MM.1S (cell line): ENCODE results near the gene HDGF.

ENCODE experiments used
- DNase-seq: peaks from one replicate; pipeline ENCODE4 v3.0.0-alpha.2; 2015
- H2AFZ ChIP-seq: fragments of 300-600 bp; sonication (generic); 2 replicates; pipeline ENCODE4 v1.6.0; 2016; ENCODE audit warnings: antibody characterized with exemption, low read length
- H3F3A ChIP-seq: fragments of 300-600 bp; sonication (generic); 2 replicates; pipeline ENCODE4 v1.6.1; 2016; ENCODE audit warnings: mild to moderate bottlenecking, antibody characterized with exemption, low read length, moderate library complexity, mixed read lengths; ENCODE audit not compliant: insufficient read depth
- H3K27ac ChIP-seq: fragments of 300-600 bp; sonication (generic); 2 replicates; pipeline ENCODE4 v1.5.1; 2016; ENCODE audit warnings: mild to moderate bottlenecking, low read length
- H3K27me3 ChIP-seq: fragments of 300-600 bp; sonication (generic); replicated peaks from 2 replicates; pipeline ENCODE4 v1.6.0; 2016; ENCODE audit warnings: low read length; ENCODE audit not compliant: insufficient read depth
- H3K36me3 ChIP-seq: fragments of 300-600 bp; sonication (generic); replicated peaks from 2 replicates; pipeline ENCODE4 v1.6.1; 2016; ENCODE audit warnings: mild to moderate bottlenecking, low read length, mixed read lengths; ENCODE audit not compliant: insufficient read depth
- H3K4me1 ChIP-seq: fragments of 300-600 bp; sonication (generic); 2 replicates; pipeline ENCODE4 v1.6.1; 2016; ENCODE audit warnings: low read length, mixed read lengths
- H3K4me2 ChIP-seq: fragments of 300-600 bp; sonication (generic); 2 replicates; pipeline ENCODE4 v1.6.0; 2016; ENCODE audit warnings: low read depth, low read length
- H3K4me3 ChIP-seq: fragments of 300-600 bp; sonication (generic); 2 replicates; pipeline ENCODE4 v1.5.1; 2016; ENCODE audit warnings: low read length, mixed read lengths
- H3K79me2 ChIP-seq: fragments of 300-600 bp; sonication (generic); 2 replicates; pipeline ENCODE4 v1.6.1; 2016; ENCODE audit warnings: mixed run types, low read length, mixed read lengths
- H3K9ac ChIP-seq: fragments of 300-600 bp; sonication (generic); 2 replicates; pipeline ENCODE4 v1.6.1; 2016; ENCODE audit warnings: low read length, mixed read lengths
- H3K9me2 ChIP-seq: fragments of 300-600 bp; sonication (generic); replicated peaks from 2 replicates; pipeline ENCODE4 v1.6.1; 2016; ENCODE audit warnings: mild to moderate bottlenecking, low read length, mixed read lengths; ENCODE audit not compliant: insufficient read depth
- H3K9me3 ChIP-seq: fragments of 300-600 bp; sonication (generic); replicated peaks from 2 replicates; pipeline ENCODE4 v1.6.1; 2016; ENCODE audit warnings: mild to moderate bottlenecking, low read length, mixed read lengths; ENCODE audit not compliant: insufficient read depth
- H4K20me1 ChIP-seq: fragments of 300-600 bp; sonication (generic); 2 replicates; pipeline ENCODE4 v1.6.1; 2016; ENCODE audit warnings: mild to moderate bottlenecking, low read length, moderate library complexity, mixed read lengths; ENCODE audit not compliant: insufficient read depth
- EZH2 ChIP-seq: fragments of 300-600 bp; sonication (generic); optimal IDR thresholded peaks from 2 replicates; pipeline ENCODE3; 2017; ENCODE audit warnings: low read depth, mild to moderate bottlenecking, antibody characterized with exemption, low read length, mixed read lengths
- EZH2phosphoT487 ChIP-seq: fragments of 300-600 bp; sonication (generic); IDR thresholded peaks from 2 replicates; pipeline ENCODE4 v1.6.1; 2018; ENCODE audit warnings: antibody characterized with exemption, low read length
- TF ChIP-seq, protein P1 (sequence below): fragments of 300-600 bp; sonication (generic); IDR thresholded peaks from 2 replicates; pipeline ENCODE4 v1.5.1; 2016; ENCODE audit warnings: antibody characterized with exemption, low read length, mixed read lengths

HDGF gene

DNA sequence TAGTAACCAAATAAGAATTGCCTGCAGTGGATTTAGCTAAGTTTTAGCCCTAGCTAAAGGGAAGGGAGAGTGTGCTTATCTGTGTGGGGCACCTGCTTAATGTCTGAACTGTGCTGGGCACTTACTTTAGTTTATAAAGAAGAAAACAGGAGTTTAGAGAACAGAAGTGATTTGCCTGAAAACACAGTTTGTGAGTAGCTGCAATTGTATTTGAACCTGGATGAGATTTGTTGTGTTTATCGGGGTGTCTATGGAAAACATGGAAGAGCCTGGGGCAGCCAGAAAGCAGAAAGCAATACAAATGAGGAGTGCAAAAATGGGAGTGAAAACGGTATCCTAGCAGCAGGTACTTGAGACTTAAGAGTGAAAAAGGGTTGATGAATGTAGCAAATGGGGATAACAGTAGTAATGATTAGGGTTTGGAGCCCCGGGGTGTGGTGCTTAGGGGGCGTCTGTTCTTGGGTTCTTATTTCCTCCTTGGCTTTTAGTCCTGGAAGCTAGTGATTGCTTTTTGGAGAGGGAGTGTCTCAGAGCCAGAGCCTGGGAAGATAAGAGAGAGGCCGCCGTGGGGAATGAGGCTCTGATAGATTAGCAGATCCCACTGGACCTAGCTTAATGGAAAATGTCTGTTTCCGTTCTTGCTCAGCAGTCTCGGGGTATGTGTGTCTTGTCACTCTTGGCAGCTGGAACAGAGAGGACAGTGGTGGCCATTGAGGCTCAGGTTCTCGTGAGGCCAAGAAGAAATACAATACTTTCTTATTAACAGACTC lies 21.4 kb upstream of the HDGF start:
- Histone ChIP-seq H3K9me3 (no peaks in the 10 kb centered on the region), H3K36me3 (no peaks in the 10 kb centered on the region; the same call in 1 of the 2 replicates), H3K27me3 (no peaks in the 10 kb centered on the region), H3K79me2 (peaks cover 96% of the 10 kb centered on the region), H3K9me2 (no peaks in the 10 kb centered on the region), H2AFZ (no peak overlapping the region), H3K4me3 (no peak overlapping the region), H3F3A (peaks cover 10% of the 10 kb centered on the region; the same call in 1 of the 2 replicates), H4K20me1 (peaks cover 30% of the 10 kb centered on the region; the same call in 1 of the 2 replicates), H3K4me1 (peaks cover 7% of the 10 kb centered on the region), H3K4me2 (no peak overlapping the region), H3K9ac (no peak overlapping the region), H3K27ac (no peak overlapping the region)
- DNase-seq, result no peak
- TF ChIP-seq, protein P1, sequence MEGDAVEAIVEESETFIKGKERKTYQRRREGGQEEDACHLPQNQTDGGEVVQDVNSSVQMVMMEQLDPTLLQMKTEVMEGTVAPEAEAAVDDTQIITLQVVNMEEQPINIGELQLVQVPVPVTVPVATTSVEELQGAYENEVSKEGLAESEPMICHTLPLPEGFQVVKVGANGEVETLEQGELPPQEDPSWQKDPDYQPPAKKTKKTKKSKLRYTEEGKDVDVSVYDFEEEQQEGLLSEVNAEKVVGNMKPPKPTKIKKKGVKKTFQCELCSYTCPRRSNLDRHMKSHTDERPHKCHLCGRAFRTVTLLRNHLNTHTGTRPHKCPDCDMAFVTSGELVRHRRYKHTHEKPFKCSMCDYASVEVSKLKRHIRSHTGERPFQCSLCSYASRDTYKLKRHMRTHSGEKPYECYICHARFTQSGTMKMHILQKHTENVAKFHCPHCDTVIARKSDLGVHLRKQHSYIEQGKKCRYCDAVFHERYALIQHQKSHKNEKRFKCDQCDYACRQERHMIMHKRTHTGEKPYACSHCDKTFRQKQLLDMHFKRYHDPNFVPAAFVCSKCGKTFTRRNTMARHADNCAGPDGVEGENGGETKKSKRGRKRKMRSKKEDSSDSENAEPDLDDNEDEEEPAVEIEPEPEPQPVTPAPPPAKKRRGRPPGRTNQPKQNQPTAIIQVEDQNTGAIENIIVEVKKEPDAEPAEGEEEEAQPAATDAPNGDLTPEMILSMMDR, result no peak
- TF ChIP-seq EZH2phosphoT487, result no peak
- TF ChIP-seq EZH2, result no peak

DNA sequence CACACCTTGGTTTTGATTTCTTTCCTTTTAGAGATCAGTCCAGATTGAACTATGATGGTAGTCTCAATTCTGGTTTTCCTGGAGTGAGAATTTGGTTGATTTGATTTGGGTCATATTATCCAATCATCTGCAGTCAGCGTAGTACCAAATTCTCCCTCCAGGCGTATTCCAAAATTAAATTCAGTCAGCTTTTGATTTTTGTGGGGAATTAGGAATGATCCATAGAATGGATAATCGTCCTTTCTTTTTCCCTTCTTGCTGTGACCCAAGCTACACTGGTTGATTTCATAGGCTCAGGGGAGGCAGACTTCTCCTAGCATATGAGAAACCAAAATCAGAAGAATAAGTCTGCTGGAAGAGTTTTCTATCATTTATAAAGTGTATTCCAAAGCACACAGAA lies 20.7 kb upstream of the HDGF start:
- Histone ChIP-seq H3K9ac (no peak overlapping the region), H3K36me3 (no peaks in the 10 kb centered on the region; the same call in 1 of the 2 replicates), H3K9me3 (no peaks in the 10 kb centered on the region), H3K79me2 (peaks cover 95% of the 10 kb centered on the region), H3K4me1 (peaks cover 7% of the 10 kb centered on the region), H3K4me3 (no peak overlapping the region), H2AFZ (no peak overlapping the region), H4K20me1 (peaks cover 24% of the 10 kb centered on the region; the same call in 1 of the 2 replicates), H3K27ac (no peak overlapping the region), H3F3A (peaks cover 10% of the 10 kb centered on the region; the same call in 1 of the 2 replicates), H3K9me2 (no peaks in the 10 kb centered on the region), H3K27me3 (no peaks in the 10 kb centered on the region), H3K4me2 (no peak overlapping the region)
- TF ChIP-seq EZH2phosphoT487 (no peak), EZH2 (no peak)
- TF ChIP-seq, protein P1, result no peak
- no peak for DNase-seq

DNA sequence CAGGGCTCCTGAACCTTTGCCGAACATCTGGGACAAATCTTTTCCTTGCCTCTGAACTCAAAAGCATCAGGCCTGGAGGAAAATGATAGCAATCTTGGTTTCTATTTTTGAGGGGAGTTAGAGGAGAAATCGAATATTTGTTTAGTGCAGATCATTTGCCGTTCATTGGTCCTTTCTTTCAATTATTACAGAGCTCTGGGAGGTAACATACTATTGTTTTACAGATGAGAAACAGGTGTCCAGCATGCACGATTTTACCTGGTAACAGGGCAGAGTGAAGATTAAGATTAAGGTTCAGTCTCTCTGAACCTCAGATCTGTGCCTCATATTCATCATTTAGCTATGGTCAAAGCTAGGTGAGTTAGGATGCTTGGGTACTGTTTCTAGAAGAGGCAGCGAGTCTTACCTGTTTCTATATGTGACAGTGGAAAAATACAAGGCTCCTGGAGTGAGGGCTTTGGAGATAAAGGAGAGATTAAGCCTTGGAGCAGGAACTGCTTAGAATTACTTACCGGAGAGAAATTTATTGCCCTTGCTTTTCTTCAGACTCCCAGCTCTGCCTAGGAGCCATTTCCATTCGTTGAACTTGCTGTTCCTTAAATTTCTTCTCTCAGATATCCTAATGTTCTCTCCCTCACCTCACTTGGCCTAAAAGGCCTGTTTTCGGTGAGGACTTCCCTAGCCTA lies 17.3 kb upstream of the HDGF start:
- H3K9me2 ChIP-seq, result no peaks in the 10 kb centered on the region
- no peaks in the 10 kb centered on the region; the same call in 1 of the 2 replicates for H3K36me3 ChIP-seq
- H3K79me2 ChIP-seq, result peaks cover 76% of the 10 kb centered on the region
- peak overlapping the region; percentile 68; the same call in 1 of the 2 replicates for H3K27ac ChIP-seq
- H4K20me1 ChIP-seq, result peaks cover 10% of the 10 kb centered on the region; the same call in 1 of the 2 replicates
- H2AFZ ChIP-seq, result no peak overlapping the region
- H3K4me1 ChIP-seq, result peaks cover 14% of the 10 kb centered on the region
- H3K9me3 ChIP-seq, result no peaks in the 10 kb centered on the region
- no peaks in the 10 kb centered on the region for H3K27me3 ChIP-seq
- H3K4me3 ChIP-seq, result peak overlapping the region; percentile 81
- H3F3A ChIP-seq, result 0 out of 2 replicates have a peak, but pooled peaks cover 3% of the 10 kb centered on the region
- H3K4me2 ChIP-seq, result peak overlapping the region; percentile 86
- no peak for DNase-seq
- peak overlapping the region; percentile 88 for H3K9ac ChIP-seq
- TF ChIP-seq, protein P1, result no peak
- TF ChIP-seq EZH2 (no peak), EZH2phosphoT487 (no peak)
